Measurements from ENCODE around the gene CYP2W1. TPM values are rescaled to one million over a fixed set of nuclear protein-coding genes. Genes with fewer than 3 reads are reported as not detected.

The CYP2W1 gene
- total RNA-seq, 1 experiment from 2014 or later, result not detected

DNA sequence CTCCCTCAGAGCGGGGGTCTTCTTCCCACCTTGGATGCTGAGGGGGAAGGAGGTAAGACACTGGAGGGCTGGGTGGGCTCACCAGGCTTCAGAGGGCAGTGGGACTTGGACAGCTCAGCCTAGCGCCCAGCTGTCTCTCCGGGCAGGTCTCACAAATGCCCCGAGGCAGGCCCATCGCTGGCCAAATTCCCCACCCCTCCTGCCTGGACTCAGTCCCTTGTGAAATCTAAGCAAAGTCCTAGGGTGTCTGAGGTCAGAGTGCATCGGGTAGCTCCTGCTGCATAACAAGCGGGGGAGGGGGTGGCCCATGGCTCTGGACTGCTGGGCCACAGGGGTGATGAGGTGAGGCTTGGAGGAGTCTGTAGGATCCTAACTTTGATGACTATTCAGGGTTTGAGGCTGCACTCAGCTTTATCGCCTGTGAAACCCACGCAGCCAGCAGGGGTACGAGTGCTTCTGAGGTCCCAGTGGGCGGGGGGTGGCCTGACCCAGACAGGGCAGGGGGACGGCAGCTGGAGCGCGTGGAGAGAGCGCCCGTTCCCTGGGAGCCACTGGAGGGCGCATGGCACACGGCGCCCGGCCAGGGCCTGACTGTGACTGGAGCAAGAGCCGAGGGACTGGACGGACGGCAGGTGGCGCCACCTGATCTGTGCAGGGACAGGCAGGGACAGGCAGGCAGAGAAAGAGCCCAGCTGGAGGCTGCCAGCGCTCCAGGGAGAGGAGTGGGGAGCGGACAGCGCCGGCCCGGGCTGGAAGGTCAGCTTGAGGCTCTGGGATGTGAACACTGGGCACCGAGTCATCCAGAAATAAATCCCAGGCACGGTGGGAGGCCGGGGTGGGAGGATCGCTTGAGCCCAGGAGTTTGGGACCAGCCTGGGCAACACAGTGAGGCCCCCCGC lies 10.0 kb downstream of the CYP2W1 start:
- Histone ChIP-seq H3K27ac (ENCODE audit: low read depth, low read length) (no peak overlapping the region), H3K79me2 (ENCODE audit: insufficient read depth, low read length) (no peaks in the 10 kb centered on the region), H3K27me3 (ENCODE audit: insufficient read depth, low read length) (no peaks in the 10 kb centered on the region), H3K36me3 (ENCODE audit: control insufficient read depth in 1 of 2, insufficient read depth in 2 of 2, low read length in 2 of 2) (no peaks in the 10 kb centered on the region), H3K9ac (ENCODE audit: low read length) (no peak overlapping the region), H3K9me2 (ENCODE audit: insufficient read depth) (no peaks in the 10 kb centered on the region), H3K4me3 (replicated peaks in 1 of 2; ENCODE audit: low read depth in 1 of 2, low read length in 2 of 2) (no peak overlapping the region), H3K4me1 (ENCODE audit: control insufficient read depth in 1 of 2, insufficient read depth in 2 of 2, low read length in 2 of 2) (peaks cover 2 to 22% of the 10 kb centered on the region in 2 experiments; a peak in 2 of 4 replicates), H4K20me1 (ENCODE audit: insufficient read depth) (no peaks in the 10 kb centered on the region), H3K4me2 (ENCODE audit: low read length) (peak overlapping the region; percentile 4; the same call in 1 of the 2 replicates), H2AFZ (ENCODE audit: low read depth, low read length, poor library complexity, severe bottlenecking) (no peak overlapping the region), H3K9me3 (ENCODE audit: control insufficient read depth in 1 of 2, insufficient read depth in 1 of 2, low read depth in 1 of 2, low read length in 2 of 2) (no peaks in the 10 kb centered on the region)
- intact Hi-C loops (cut with micrococcal nuclease), result loop anchor here (1.0 to 5.0 kb wide), 3 partner anchors 72 to 184 kb away; a partner anchor contains a TSS
- ATAC-seq, result peak; percentile 91
- DNase-seq (ENCODE audit: low read depth, low spot score), result peak; percentile 87
- BruUV-seq (replicated peaks), result no TSS peak
- POLR2A ChIA-PET, result no interaction called here
- RAD21 ChIA-PET (ENCODE audit: low non-redundant PET in 1 of 2, low total read pairs in 2 of 2, uncharacterized antibody in 2 of 2, unreplicated experiment in 2 of 2), result interaction anchor here (0.6 to 1.7 kb wide), 5 partner anchors 12 to 191 kb away, joined by 3 to 11 read pairs (median 8); no protein-coding TSS in a partner anchor
- TF ChIP-seq POLR2AphosphoS5 (IDR thresholded peaks at IDR 0.05; ENCODE audit: low read depth, low read length) (peak; percentile 62), YY1 (IDR thresholded peaks at IDR 0.05; ENCODE audit: extremely low read depth, insufficient replicate concordance, low read depth, low read length) (peak; percentile 79), CTCF (IDR thresholded peaks at IDR 0.05 in 2 of 3, conservative IDR thresholded peaks at IDR 0.05 in 1 of 3; ENCODE audit: borderline replicate concordance in 1 of 3, insufficient read depth in 1 of 3, low read depth in 2 of 3, low read length in 2 of 3) (peak; percentile 98 to 100 (median 99)), SP1 (IDR thresholded peaks at IDR 0.05; ENCODE audit: low read depth) (no peak), RAD21 (IDR thresholded peaks at IDR 0.05; ENCODE audit: low read depth) (peak; percentile 99), EGR1 (IDR thresholded peaks at IDR 0.05; ENCODE audit: low read depth) (no peak)
- CTCF ChIA-PET, result interaction anchor here (0.7 to 5.0 kb wide), 16 partner anchors 11 to 191 kb away, joined by 3 to 69 read pairs (median 4); partner anchors contain the start of gene COX19
